ENCODE measurements around the gene PODXL. TPM values are rescaled to one million over a fixed set of nuclear protein-coding genes. Genes with fewer than 3 reads are reported as not detected.

Gene PODXL
- total RNA-seq, 1 donor from 2014 or later: 18.8 TPM

- H3K36me3 ChIP-seq (ENCODE audit: control insufficient read depth in 3 of 3, insufficient read depth in 3 of 3, low read length in 3 of 3): no peaks in the 10 kb centered on the region
- H3K9me3 ChIP-seq (ENCODE audit: control insufficient read depth in 3 of 3, low read length in 3 of 3): no peaks in the 10 kb centered on the region
- H3K4me1 ChIP-seq (ENCODE audit: control insufficient read depth in 3 of 3, insufficient read depth in 3 of 3, low read length in 3 of 3): peaks cover 5 to 11% (median 10%) of the 10 kb centered on the region in 3 donors
- H3K9ac ChIP-seq (ENCODE audit: low read depth in 1 of 3, low read length in 3 of 3): no peak overlapping the region
- no peak overlapping the region for H3K4me3 ChIP-seq (ENCODE audit: low read length in 3 of 3)
- no peak overlapping the region for H3K27ac ChIP-seq (ENCODE audit: low read depth, low read length)
- no peaks in the 10 kb centered on the region for H3K27me3 ChIP-seq (ENCODE audit: control insufficient read depth in 3 of 3, insufficient read depth in 3 of 3, low read length in 3 of 3)
Observed at GRCh38 chr7:131529617-131530016, 26.8 kb downstream of the PODXL start.

GRCh38 chr7:131529179-131529578, 27.2 kb downstream of the PODXL start:
- Histone ChIP-seq H3K9me3 (ENCODE audit: control insufficient read depth in 3 of 3, low read length in 3 of 3) (no peaks in the 10 kb centered on the region), H3K4me1 (ENCODE audit: control insufficient read depth in 3 of 3, insufficient read depth in 3 of 3, low read length in 3 of 3) (peaks cover 5 to 11% (median 10%) of the 10 kb centered on the region in 3 donors), H3K4me3 (ENCODE audit: low read length in 3 of 3) (no peak overlapping the region), H3K36me3 (ENCODE audit: control insufficient read depth in 3 of 3, insufficient read depth in 3 of 3, low read length in 3 of 3) (no peaks in the 10 kb centered on the region), H3K27ac (ENCODE audit: low read depth, low read length) (no peak overlapping the region), H3K9ac (ENCODE audit: low read depth in 1 of 3, low read length in 3 of 3) (no peak overlapping the region), H3K27me3 (ENCODE audit: control insufficient read depth in 3 of 3, insufficient read depth in 3 of 3, low read length in 3 of 3) (no peaks in the 10 kb centered on the region)

DNA sequence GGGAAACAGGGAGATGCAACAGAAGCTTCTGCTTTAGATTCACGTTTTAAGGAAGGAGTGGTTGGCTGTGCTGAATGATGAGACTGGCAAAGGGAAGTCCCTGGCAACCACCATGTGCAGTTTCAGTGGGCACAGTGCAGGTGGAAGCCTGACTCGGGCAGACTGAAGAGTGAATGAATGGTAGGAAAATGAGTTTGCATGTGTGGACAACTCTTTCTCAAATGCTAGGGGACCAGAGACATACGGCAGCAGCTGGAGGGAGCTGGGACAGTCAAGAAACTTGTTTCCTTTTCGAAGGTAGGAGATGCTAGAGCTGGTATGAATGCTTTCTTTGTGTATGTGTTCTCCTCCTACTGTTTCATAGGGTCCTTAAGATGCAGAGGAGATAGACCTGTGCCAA, 29.0 kb downstream of the PODXL start:
- Histone ChIP-seq H3K27ac (ENCODE audit: low read depth, low read length) (no peak overlapping the region), H3K27me3 (ENCODE audit: control insufficient read depth in 3 of 3, insufficient read depth in 3 of 3, low read length in 3 of 3) (no peaks in the 10 kb centered on the region), H3K36me3 (ENCODE audit: control insufficient read depth in 3 of 3, insufficient read depth in 3 of 3, low read length in 3 of 3) (no peaks in the 10 kb centered on the region), H3K9me3 (ENCODE audit: control insufficient read depth in 3 of 3, low read length in 3 of 3) (no peaks in the 10 kb centered on the region), H3K4me1 (ENCODE audit: control insufficient read depth in 3 of 3, insufficient read depth in 3 of 3, low read length in 3 of 3) (peaks cover 2 to 15% (median 7%) of the 10 kb centered on the region in 3 donors), H3K4me3 (ENCODE audit: low read length in 3 of 3) (no peak overlapping the region), H3K9ac (ENCODE audit: low read depth in 1 of 3, low read length in 3 of 3) (no peak overlapping the region)

DNA sequence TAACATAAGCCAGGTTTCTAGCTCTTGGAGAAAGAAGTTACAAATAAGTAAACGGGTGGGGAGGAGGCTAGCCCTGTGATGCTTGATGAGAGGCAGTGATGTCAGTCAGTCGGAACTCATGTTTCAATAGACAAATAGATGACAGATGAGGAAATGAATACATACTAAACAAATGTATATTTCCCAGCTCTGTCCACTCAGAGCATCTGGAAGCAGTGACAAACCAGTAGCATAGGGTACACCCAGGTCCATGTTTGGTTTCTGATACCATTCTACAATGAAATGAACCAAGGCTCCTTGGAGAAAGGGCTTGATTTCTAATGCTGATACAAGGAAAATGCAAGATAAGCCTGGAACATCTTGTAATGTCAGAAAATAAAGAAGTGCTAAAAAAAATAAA, 30.6 kb downstream of the PODXL start:
- Histone ChIP-seq H3K9me3 (ENCODE audit: control insufficient read depth in 3 of 3, low read length in 3 of 3) (no peaks in the 10 kb centered on the region), H3K27ac (ENCODE audit: low read depth, low read length) (no peak overlapping the region), H3K4me3 (ENCODE audit: low read length in 3 of 3) (no peak overlapping the region), H3K4me1 (ENCODE audit: control insufficient read depth in 3 of 3, insufficient read depth in 3 of 3, low read length in 3 of 3) (peaks cover 8 to 24% (median 13%) of the 10 kb centered on the region in 3 donors), H3K36me3 (ENCODE audit: control insufficient read depth in 3 of 3, insufficient read depth in 3 of 3, low read length in 3 of 3) (no peaks in the 10 kb centered on the region), H3K9ac (ENCODE audit: low read depth in 1 of 3, low read length in 3 of 3) (no peak overlapping the region), H3K27me3 (ENCODE audit: control insufficient read depth in 3 of 3, insufficient read depth in 3 of 3, low read length in 3 of 3) (no peaks in the 10 kb centered on the region)

DNA sequence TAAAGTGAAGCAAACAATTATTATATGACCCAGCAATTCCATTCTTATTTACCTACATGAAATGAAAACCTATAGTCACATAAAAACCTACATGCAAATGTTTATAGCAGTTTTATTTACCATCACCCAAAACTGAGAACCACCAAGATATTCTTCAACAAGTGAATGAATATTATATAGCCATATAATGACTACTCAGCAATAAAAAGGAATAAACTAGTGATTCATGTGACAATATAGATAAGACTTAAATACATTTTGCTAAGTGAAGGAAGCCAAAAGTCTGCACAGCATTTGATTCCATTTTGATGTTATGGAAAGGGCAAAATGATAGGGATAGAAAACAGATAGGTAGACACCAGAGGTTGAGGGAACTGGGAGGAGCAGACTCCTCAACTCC, 31.7 kb downstream of the PODXL start:
- Histone ChIP-seq H3K4me1 (ENCODE audit: control insufficient read depth in 3 of 3, insufficient read depth in 3 of 3, low read length in 3 of 3) (peaks cover 10 to 24% (median 13%) of the 10 kb centered on the region in 3 donors), H3K9me3 (ENCODE audit: control insufficient read depth in 3 of 3, low read length in 3 of 3) (no peaks in the 10 kb centered on the region), H3K36me3 (ENCODE audit: control insufficient read depth in 3 of 3, insufficient read depth in 3 of 3, low read length in 3 of 3) (no peaks in the 10 kb centered on the region), H3K27me3 (ENCODE audit: control insufficient read depth in 3 of 3, insufficient read depth in 3 of 3, low read length in 3 of 3) (no peaks in the 10 kb centered on the region), H3K9ac (ENCODE audit: low read depth in 1 of 3, low read length in 3 of 3) (no peak overlapping the region), H3K4me3 (ENCODE audit: low read length in 3 of 3) (no peak overlapping the region), H3K27ac (ENCODE audit: low read depth, low read length) (no peak overlapping the region)

DNA sequence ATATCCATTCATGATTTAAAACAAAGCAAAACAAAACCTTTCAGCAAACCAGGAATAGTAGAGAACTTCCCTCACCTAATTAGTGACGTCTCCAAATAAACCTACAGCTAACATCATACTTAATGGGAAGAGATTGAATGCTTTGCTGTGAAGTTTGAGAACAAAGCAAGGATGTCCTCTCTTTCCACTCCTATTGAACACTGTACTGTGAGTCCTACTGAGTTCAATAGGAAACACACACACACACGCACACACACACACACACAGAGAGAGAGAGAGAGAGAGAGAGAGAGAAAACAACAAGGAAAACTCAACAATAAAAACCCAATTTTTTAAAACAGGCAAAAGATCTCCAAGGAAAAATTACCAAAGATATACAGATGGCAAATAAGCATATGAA, 32.3 kb downstream of the PODXL start:
- H3K9ac ChIP-seq (ENCODE audit: low read depth in 1 of 3, low read length in 3 of 3): no peak overlapping the region
- no peaks in the 10 kb centered on the region for H3K9me3 ChIP-seq (ENCODE audit: control insufficient read depth in 3 of 3, low read length in 3 of 3)
- H3K36me3 ChIP-seq (ENCODE audit: control insufficient read depth in 3 of 3, insufficient read depth in 3 of 3, low read length in 3 of 3): no peaks in the 10 kb centered on the region
- H3K27ac ChIP-seq (ENCODE audit: low read depth, low read length): no peak overlapping the region
- H3K27me3 ChIP-seq (ENCODE audit: control insufficient read depth in 3 of 3, insufficient read depth in 3 of 3, low read length in 3 of 3): no peaks in the 10 kb centered on the region
- H3K4me1 ChIP-seq (ENCODE audit: control insufficient read depth in 3 of 3, insufficient read depth in 3 of 3, low read length in 3 of 3): peaks cover 8 to 22% (median 10%) of the 10 kb centered on the region in 3 donors
- no peak overlapping the region for H3K4me3 ChIP-seq (ENCODE audit: low read length in 3 of 3)

DNA sequence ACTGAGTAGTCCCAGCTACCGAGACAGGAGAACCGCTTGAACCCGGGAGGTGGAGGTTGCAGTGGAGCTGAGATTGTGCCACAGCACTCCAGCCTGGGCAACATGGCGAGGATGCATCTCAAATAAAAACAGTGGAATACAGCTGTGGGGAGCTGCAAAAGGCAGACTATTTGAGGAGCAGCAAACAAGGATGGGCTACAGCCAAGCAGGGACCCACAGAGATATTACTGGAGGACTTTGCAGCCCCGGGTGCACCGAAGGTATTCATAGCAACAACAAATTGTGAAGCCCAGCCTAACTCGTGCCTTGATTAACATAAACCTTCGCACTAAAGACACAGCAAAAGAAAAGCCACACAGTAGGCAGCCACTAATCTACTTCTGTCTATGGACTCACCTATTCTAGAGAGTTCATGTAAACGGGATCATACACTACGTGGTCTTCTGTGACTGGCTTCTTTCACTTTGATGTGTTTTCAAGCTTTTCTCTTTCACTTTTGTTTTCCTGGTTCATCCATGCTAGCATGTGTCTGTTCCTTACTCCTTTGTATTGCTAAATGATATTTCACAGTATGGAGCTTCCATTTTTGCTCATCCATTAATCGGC, 34.0 kb downstream of the PODXL start:
- no peaks in the 10 kb centered on the region for H3K9me3 ChIP-seq (ENCODE audit: control insufficient read depth in 3 of 3, low read length in 3 of 3)
- peak overlapping the region; percentile 67 for H3K27ac ChIP-seq (ENCODE audit: low read depth, low read length)
- peak overlapping the region in 2 of 3 donors; percentile 1 to 4 for H3K4me3 ChIP-seq (ENCODE audit: low read length in 3 of 3)
- H3K27me3 ChIP-seq (ENCODE audit: control insufficient read depth in 3 of 3, insufficient read depth in 3 of 3, low read length in 3 of 3): no peaks in the 10 kb centered on the region
- H3K9ac ChIP-seq (ENCODE audit: low read depth in 1 of 3, low read length in 3 of 3): no peak overlapping the region
- H3K4me1 ChIP-seq (ENCODE audit: control insufficient read depth in 3 of 3, insufficient read depth in 3 of 3, low read length in 3 of 3): peaks cover 6 to 14% (median 14%) of the 10 kb centered on the region in 3 donors
- no peaks in the 10 kb centered on the region for H3K36me3 ChIP-seq (ENCODE audit: control insufficient read depth in 3 of 3, insufficient read depth in 3 of 3, low read length in 3 of 3)

GRCh38 chr7:131521651-131522163, 34.7 kb downstream of the PODXL start:
- Histone ChIP-seq H3K9ac (ENCODE audit: low read depth in 1 of 3, low read length in 3 of 3) (peak overlapping the region in 1 of 3 donors; percentile 5), H3K4me3 (ENCODE audit: low read length in 3 of 3) (no peak overlapping the region), H3K27ac (ENCODE audit: low read depth, low read length) (peak overlapping the region; percentile 67), H3K36me3 (ENCODE audit: control insufficient read depth in 3 of 3, insufficient read depth in 3 of 3, low read length in 3 of 3) (no peaks in the 10 kb centered on the region), H3K27me3 (ENCODE audit: control insufficient read depth in 3 of 3, insufficient read depth in 3 of 3, low read length in 3 of 3) (no peaks in the 10 kb centered on the region), H3K4me1 (ENCODE audit: control insufficient read depth in 3 of 3, insufficient read depth in 3 of 3, low read length in 3 of 3) (peaks cover 6 to 14% (median 14%) of the 10 kb centered on the region in 3 donors), H3K9me3 (ENCODE audit: control insufficient read depth in 3 of 3, low read length in 3 of 3) (no peaks in the 10 kb centered on the region)

DNA sequence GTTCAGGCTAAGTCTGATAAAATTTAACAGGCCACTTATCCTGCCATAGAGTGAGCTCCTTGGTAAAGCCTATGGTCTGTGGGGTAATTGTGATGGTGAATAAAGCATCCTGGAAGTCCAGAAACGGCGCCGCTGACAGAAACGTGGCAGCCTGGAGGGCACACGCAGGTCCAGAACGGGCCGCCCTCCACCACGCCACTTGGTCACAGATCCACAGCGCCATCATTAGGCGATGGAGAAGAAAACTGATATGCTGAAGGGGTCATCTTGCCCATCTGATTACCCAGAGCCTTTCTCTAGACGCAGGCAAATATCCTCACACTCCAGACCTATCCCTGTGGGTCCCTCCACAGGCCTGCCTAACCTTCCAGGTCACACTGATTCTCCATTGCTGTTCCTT, 37.8 kb downstream of the PODXL start:
- Histone ChIP-seq H3K4me1 (ENCODE audit: control insufficient read depth in 3 of 3, insufficient read depth in 3 of 3, low read length in 3 of 3) (peaks cover 6 to 16% (median 15%) of the 10 kb centered on the region in 3 donors), H3K27ac (ENCODE audit: low read depth, low read length) (peak overlapping the region; percentile 25), H3K9me3 (ENCODE audit: control insufficient read depth in 3 of 3, low read length in 3 of 3) (no peaks in the 10 kb centered on the region), H3K4me3 (ENCODE audit: low read length in 3 of 3) (no peak overlapping the region), H3K9ac (ENCODE audit: low read depth in 1 of 3, low read length in 3 of 3) (no peak overlapping the region), H3K27me3 (ENCODE audit: control insufficient read depth in 3 of 3, insufficient read depth in 3 of 3, low read length in 3 of 3) (no peaks in the 10 kb centered on the region), H3K36me3 (ENCODE audit: control insufficient read depth in 3 of 3, insufficient read depth in 3 of 3, low read length in 3 of 3) (no peaks in the 10 kb centered on the region)

DNA sequence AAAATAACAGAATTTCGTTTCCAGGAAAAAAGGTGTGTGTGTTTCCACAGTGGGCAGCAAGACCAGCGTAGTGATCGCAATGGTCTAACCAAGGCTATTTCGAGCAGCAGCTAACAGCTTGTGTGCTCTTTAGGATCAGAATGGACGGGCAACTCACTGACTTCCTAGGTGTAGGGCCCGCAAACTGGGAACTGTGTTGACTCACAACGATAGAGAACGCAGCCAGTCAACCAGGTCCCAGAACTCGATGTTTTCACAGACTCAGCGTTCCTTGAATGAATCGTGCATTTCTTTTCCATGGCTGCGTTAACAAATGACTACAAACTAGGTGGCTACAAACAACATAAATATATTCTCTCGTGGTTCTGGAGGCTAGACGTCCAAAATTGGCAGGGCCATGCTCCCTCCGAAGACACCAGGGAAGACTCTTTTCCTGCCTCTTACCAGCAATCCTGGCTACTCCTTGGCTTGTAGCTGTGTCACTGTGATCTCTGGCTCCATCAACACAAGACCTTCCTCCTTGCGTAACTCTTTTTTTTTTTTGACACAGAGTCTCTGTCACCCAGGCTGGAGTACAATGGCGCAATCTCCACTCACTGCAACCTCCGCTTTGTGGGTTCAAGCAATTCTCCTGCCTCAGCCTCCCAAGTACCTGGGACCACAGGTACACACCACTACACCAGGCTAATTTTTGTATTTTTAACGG, 39.1 kb downstream of the PODXL start:
- no peaks in the 10 kb centered on the region for H3K36me3 ChIP-seq (ENCODE audit: control insufficient read depth in 3 of 3, insufficient read depth in 3 of 3, low read length in 3 of 3)
- H3K4me1 ChIP-seq (ENCODE audit: control insufficient read depth in 3 of 3, insufficient read depth in 3 of 3, low read length in 3 of 3): peaks cover 16 to 23% (median 18%) of the 10 kb centered on the region in 3 donors
- H3K4me3 ChIP-seq (ENCODE audit: low read length in 3 of 3): no peak overlapping the region
- no peak overlapping the region for H3K9ac ChIP-seq (ENCODE audit: low read depth in 1 of 3, low read length in 3 of 3)
- no peaks in the 10 kb centered on the region for H3K9me3 ChIP-seq (ENCODE audit: control insufficient read depth in 3 of 3, low read length in 3 of 3)
- no peak overlapping the region for H3K27ac ChIP-seq (ENCODE audit: low read depth, low read length)
- H3K27me3 ChIP-seq (ENCODE audit: control insufficient read depth in 3 of 3, insufficient read depth in 3 of 3, low read length in 3 of 3): no peaks in the 10 kb centered on the region

Data from skeletal muscle tissue (tissue), 4 donors.